ENCODE results near the gene USP25. TPM values are rescaled to one million over a fixed set of nuclear protein-coding genes. Genes with fewer than 3 reads are reported as not detected.

The USP25 gene
- total and polyA plus RNA-seq, 2 experiments from 2014 or later = 11.8 to 49.2 TPM

DNA sequence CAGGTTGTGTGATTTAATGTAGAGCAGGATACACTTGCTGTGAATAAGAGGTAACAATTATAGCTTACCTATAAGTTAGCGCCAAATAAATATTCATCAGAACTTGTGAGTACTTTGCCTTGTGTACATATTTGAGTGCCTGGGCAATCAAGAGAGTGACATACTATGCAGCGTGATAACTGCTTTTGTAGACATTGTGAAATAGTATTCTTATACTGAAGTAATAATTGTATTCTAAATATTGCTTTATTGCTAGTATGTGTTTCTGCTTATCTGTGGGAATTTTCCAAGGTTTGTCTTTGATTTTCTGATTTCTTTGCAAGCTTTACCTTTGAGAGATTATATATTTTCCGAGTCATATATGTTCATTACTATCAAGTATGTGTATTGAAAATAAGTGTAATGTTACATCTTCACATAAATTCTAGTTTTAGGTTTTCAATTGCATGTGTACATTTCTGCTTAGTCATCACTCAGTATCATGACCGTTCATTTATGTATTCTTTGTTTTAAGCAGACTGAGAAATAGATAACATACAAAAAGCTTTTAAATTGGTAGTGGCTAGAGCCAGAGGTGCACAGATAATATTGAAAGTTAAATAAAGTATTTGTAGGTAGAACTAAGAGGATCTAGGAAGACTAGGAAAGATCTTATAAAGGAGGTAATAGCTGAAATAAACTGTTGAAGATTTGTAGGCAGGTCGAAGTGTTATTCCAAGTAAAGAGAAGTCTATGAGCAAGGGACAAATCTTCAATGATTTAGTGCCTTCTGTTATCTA is 19.5 kb downstream of the USP25 start:
- Histone ChIP-seq H3F3A (replicated peaks; ENCODE audit: low read depth) (no peaks in the 10 kb centered on the region), H3K36me3 (ENCODE audit: insufficient read depth) (no peaks in the 10 kb centered on the region), H3K9me2 (ENCODE audit: insufficient read depth) (no peaks in the 10 kb centered on the region), H3K27ac (ENCODE audit: low read depth) (no peak overlapping the region), H3K4me2 (no peak overlapping the region), H3K79me2 (replicated peaks; ENCODE audit: insufficient read depth) (peaks cover 93% of the 10 kb centered on the region), H3K4me1 (ENCODE audit: insufficient read depth) (peaks cover 14% of the 10 kb centered on the region), H3K27me3 (ENCODE audit: insufficient read depth) (no peaks in the 10 kb centered on the region), H2AFZ (no peak overlapping the region), H3K4me3 (no peak overlapping the region), H4K20me1 (replicated peaks; ENCODE audit: insufficient read depth) (peaks cover 8% of the 10 kb centered on the region)
- DNase-seq (ENCODE audit: low spot score) = no peak
- Mint-ChIP-seq H3K27ac (peak overlapping the region; percentile 93), H3K9me3 (no peaks in the 10 kb centered on the region), H3K27me3 (ENCODE audit: insufficient read depth, low read depth, poor library complexity) (peaks cover 2% of the 10 kb centered on the region), H3K36me3 (ENCODE audit: low read depth) (peaks cover 3% of the 10 kb centered on the region; the same call in 2 of the 3 replicates), H3K4me1 (peaks cover 51% of the 10 kb centered on the region), H3K4me3 (no peak overlapping the region; the same call in 2 of the 3 replicates)
- TF ChIP-seq EZH2phosphoT487 (IDR thresholded peaks at IDR 0.05; ENCODE audit: unreplicated experiment) (no peak), ZNF114 (CRISPR knock-in tag; IDR thresholded peaks at IDR 0.05) (no peak), JUNB (IDR thresholded peaks at IDR 0.05; ENCODE audit: unreplicated experiment) (no peak), EZH2 (IDR thresholded peaks at IDR 0.05; ENCODE audit: low read depth, unreplicated experiment) (no peak), CREB1 (CRISPR knock-in tag; IDR thresholded peaks at IDR 0.05; ENCODE audit: low read depth) (no peak), POLR2AphosphoS5 (IDR thresholded peaks at IDR 0.05; ENCODE audit: low read depth) (no peak), NANOG (IDR thresholded peaks at IDR 0.05; ENCODE audit: borderline replicate concordance) (no peak), STAT1 (IDR thresholded peaks at IDR 0.05; ENCODE audit: unreplicated experiment) (no peak), ZNF331 (CRISPR knock-in tag; IDR thresholded peaks at IDR 0.05; ENCODE audit: low read depth) (no peak)
- TF ChIP-seq, protein P1, sequence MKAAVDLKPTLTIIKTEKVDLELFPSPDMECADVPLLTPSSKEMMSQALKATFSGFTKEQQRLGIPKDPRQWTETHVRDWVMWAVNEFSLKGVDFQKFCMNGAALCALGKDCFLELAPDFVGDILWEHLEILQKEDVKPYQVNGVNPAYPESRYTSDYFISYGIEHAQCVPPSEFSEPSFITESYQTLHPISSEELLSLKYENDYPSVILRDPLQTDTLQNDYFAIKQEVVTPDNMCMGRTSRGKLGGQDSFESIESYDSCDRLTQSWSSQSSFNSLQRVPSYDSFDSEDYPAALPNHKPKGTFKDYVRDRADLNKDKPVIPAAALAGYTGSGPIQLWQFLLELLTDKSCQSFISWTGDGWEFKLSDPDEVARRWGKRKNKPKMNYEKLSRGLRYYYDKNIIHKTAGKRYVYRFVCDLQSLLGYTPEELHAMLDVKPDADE (IDR thresholded peaks at IDR 0.05) = no peak
- TF ChIP-seq, protein P2, sequence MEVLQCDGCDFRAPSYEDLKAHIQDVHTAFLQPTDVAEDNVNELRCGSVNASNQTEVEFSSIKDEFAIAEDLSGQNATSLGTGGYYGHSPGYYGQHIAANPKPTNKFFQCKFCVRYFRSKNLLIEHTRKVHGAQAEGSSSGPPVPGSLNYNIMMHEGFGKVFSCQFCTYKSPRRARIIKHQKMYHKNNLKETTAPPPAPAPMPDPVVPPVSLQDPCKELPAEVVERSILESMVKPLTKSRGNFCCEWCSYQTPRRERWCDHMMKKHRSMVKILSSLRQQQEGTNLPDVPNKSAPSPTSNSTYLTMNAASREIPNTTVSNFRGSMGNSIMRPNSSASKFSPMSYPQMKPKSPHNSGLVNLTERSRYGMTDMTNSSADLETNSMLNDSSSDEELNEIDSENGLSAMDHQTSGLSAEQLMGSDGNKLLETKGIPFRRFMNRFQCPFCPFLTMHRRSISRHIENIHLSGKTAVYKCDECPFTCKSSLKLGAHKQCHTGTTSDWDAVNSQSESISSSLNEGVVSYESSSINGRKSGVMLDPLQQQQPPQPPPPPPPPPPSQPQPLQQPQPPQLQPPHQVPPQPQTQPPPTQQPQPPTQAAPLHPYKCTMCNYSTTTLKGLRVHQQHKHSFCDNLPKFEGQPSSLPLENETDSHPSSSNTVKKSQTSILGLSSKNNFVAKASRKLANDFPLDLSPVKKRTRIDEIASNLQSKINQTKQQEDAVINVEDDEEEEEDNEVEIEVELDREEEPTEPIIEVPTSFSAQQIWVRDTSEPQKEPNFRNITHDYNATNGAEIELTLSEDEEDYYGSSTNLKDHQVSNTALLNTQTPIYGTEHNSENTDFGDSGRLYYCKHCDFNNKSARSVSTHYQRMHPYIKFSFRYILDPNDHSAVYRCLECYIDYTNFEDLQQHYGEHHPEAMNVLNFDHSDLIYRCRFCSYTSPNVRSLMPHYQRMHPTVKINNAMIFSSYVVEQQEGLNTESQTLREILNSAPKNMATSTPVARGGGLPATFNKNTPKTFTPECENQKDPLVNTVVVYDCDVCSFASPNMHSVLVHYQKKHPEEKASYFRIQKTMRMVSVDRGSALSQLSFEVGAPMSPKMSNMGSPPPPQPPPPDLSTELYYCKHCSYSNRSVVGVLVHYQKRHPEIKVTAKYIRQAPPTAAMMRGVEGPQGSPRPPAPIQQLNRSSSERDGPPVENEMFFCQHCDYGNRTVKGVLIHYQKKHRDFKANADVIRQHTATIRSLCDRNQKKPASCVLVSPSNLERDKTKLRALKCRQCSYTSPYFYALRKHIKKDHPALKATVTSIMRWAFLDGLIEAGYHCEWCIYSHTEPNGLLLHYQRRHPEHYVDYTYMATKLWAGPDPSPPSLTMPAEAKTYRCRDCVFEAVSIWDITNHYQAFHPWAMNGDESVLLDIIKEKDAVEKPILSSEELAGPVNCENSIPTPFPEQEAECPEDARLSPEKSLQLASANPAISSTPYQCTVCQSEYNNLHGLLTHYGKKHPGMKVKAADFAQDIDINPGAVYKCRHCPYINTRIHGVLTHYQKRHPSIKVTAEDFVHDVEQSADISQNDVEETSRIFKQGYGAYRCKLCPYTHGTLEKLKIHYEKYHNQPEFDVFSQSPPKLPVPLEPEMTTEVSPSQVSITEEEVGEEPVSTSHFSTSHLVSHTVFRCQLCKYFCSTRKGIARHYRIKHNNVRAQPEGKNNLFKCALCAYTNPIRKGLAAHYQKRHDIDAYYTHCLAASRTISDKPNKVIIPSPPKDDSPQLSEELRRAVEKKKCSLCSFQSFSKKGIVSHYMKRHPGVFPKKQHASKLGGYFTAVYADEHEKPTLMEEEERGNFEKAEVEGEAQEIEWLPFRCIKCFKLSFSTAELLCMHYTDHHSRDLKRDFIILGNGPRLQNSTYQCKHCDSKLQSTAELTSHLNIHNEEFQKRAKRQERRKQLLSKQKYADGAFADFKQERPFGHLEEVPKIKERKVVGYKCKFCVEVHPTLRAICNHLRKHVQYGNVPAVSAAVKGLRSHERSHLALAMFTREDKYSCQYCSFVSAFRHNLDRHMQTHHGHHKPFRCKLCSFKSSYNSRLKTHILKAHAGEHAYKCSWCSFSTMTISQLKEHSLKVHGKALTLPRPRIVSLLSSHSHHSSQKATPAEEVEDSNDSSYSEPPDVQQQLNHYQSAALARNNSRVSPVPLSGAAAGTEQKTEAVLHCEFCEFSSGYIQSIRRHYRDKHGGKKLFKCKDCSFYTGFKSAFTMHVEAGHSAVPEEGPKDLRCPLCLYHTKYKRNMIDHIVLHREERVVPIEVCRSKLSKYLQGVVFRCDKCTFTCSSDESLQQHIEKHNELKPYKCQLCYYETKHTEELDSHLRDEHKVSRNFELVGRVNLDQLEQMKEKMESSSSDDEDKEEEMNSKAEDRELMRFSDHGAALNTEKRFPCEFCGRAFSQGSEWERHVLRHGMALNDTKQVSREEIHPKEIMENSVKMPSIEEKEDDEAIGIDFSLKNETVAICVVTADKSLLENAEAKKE (CRISPR knock-in tag; IDR thresholded peaks at IDR 0.05) = no peak
- TF ChIP-seq, protein P3, sequence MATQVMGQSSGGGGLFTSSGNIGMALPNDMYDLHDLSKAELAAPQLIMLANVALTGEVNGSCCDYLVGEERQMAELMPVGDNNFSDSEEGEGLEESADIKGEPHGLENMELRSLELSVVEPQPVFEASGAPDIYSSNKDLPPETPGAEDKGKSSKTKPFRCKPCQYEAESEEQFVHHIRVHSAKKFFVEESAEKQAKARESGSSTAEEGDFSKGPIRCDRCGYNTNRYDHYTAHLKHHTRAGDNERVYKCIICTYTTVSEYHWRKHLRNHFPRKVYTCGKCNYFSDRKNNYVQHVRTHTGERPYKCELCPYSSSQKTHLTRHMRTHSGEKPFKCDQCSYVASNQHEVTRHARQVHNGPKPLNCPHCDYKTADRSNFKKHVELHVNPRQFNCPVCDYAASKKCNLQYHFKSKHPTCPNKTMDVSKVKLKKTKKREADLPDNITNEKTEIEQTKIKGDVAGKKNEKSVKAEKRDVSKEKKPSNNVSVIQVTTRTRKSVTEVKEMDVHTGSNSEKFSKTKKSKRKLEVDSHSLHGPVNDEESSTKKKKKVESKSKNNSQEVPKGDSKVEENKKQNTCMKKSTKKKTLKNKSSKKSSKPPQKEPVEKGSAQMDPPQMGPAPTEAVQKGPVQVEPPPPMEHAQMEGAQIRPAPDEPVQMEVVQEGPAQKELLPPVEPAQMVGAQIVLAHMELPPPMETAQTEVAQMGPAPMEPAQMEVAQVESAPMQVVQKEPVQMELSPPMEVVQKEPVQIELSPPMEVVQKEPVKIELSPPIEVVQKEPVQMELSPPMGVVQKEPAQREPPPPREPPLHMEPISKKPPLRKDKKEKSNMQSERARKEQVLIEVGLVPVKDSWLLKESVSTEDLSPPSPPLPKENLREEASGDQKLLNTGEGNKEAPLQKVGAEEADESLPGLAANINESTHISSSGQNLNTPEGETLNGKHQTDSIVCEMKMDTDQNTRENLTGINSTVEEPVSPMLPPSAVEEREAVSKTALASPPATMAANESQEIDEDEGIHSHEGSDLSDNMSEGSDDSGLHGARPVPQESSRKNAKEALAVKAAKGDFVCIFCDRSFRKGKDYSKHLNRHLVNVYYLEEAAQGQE (IDR thresholded peaks at IDR 0.05; ENCODE audit: unreplicated experiment) = no peak
- TF ChIP-seq, protein P4, sequence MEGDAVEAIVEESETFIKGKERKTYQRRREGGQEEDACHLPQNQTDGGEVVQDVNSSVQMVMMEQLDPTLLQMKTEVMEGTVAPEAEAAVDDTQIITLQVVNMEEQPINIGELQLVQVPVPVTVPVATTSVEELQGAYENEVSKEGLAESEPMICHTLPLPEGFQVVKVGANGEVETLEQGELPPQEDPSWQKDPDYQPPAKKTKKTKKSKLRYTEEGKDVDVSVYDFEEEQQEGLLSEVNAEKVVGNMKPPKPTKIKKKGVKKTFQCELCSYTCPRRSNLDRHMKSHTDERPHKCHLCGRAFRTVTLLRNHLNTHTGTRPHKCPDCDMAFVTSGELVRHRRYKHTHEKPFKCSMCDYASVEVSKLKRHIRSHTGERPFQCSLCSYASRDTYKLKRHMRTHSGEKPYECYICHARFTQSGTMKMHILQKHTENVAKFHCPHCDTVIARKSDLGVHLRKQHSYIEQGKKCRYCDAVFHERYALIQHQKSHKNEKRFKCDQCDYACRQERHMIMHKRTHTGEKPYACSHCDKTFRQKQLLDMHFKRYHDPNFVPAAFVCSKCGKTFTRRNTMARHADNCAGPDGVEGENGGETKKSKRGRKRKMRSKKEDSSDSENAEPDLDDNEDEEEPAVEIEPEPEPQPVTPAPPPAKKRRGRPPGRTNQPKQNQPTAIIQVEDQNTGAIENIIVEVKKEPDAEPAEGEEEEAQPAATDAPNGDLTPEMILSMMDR (conservative IDR thresholded peaks at IDR 0.05; ENCODE audit: low read depth in 2 of 2) = no peak
- ATAC-seq = no peak

Measured in GM23338 (cell line).